H7 (cell line): Measurements from ENCODE around the gene MRTO4. TPM values are rescaled to one million over a fixed set of nuclear protein-coding genes. Genes with fewer than 3 reads are reported as not detected.

ENCODE experiments used
- DNase-seq: peaks from one replicate; pipeline ENCODE4 v3.0.0; 2012
- H3K27me3 ChIP-seq: 2 replicates; pipeline ENCODE4 v1.6.0; 2011; ENCODE audit warnings: mild to moderate bottlenecking, low read length; ENCODE audit not compliant: control insufficient read depth, insufficient read depth
- H3K36me3 ChIP-seq: replicated peaks from 2 replicates; pipeline ENCODE4 v1.5.1; 2011; ENCODE audit warnings: low read length; ENCODE audit not compliant: control insufficient read depth, insufficient read depth
- H3K4me3 ChIP-seq: 2 replicates; pipeline ENCODE4 v1.5.1; 2011; ENCODE audit warnings: low read depth, mild to moderate bottlenecking, control low read depth, low read length, moderate library complexity; ENCODE audit not compliant: insufficient read depth
- total RNA-seq: library from RNA; depleted of rRNA; stranded (reverse); fragments of >200 nt; shearing (Covaris generic); gene quantifications from 2 replicates; pipeline ENCODE4 v1.2.3, GENCODE V29; 2014; rRNA removed

Gene MRTO4
- total RNA-seq, 1 experiment from 2014 or later = 82.4 TPM

DNA sequence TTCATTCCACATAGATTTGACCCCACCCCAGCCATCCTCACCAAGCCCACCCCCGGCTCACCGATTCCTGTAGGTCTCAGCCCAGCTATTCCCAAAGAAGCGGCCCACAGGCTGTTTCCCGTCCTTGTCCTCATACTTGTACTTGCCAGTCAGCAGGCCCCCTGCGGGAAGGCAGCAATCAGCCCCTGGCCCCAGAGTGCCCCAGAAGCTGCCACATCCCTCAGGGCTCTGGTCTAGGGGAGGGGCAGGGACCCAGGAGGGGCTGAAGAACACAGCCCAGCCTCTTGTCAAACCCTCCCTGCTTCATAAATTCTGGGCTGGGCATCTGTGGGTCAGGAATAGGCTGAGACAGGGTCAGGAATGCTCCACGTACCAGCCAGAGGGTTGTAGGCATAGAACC, 55.3 kb downstream of the MRTO4 start:
- Histone ChIP-seq H3K27me3 (peaks cover 3% of the 10 kb centered on the region; the same call in 1 of the 2 replicates), H3K4me3 (no peak overlapping the region), H3K36me3 (peaks cover 17% of the 10 kb centered on the region)
- no peak for DNase-seq

DNA sequence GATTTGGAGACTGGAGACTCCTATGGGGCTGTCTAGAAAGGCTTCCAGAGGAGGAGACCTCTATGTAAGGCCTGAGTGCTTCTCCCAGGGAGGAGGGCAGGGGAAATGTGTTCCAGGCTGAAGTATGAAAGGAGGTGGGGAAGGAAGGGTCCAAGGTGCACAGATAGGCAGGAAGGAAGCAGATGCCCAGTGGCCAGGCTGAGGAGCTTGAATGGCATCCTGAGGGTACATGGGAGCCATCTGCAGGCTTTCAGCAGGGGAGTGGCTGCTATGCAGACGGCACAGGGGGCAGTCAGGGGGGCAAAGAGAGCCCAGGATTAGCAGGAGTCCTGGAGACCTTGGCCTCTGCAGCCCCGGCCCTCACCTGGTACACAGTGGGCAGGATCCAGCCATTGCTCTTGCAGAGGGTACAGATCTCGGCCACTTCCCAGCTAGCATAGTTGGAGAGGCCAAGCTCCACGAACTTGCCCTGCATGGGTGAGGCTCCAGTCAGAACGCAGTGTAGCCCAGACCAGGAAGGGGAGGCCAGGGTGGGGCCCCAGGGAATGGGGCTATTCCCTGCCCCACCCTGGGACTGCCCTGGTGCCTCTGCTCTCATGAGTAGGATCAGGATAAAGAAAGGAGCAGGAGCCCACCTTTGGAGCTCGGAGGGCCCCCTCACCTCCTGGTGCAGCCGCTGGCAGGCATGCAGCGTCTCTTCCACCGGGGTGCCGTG, 56.3 kb downstream of the MRTO4 start:
- DNase-seq = no peak
- Histone ChIP-seq H3K27me3 (peaks cover 3% of the 10 kb centered on the region; the same call in 1 of the 2 replicates), H3K36me3 (peaks cover 17% of the 10 kb centered on the region), H3K4me3 (no peak overlapping the region)

DNA sequence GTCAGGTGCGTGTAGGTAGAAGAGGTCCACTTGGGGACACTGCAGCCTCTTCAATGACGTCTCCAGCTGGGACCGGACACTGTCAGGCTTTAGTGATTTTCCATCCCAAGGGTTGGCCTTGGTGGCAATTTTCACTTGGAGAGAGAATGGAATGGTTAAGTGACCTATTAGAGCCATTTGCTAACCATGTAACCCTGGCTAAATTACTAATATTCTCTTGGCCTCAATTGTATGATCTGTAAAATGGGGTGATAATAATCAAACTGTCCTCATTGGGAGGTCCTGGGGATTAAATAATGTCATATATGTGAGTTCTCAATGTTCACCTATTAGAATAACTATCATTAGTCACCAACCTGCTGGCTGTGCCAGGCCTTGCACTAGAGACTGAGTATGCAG, 56.9 kb downstream of the MRTO4 start:
- Histone ChIP-seq H3K4me3 (no peak overlapping the region), H3K36me3 (peaks cover 13% of the 10 kb centered on the region), H3K27me3 (peaks cover 3% of the 10 kb centered on the region; the same call in 1 of the 2 replicates)
- peak; percentile 19 for DNase-seq

DNA sequence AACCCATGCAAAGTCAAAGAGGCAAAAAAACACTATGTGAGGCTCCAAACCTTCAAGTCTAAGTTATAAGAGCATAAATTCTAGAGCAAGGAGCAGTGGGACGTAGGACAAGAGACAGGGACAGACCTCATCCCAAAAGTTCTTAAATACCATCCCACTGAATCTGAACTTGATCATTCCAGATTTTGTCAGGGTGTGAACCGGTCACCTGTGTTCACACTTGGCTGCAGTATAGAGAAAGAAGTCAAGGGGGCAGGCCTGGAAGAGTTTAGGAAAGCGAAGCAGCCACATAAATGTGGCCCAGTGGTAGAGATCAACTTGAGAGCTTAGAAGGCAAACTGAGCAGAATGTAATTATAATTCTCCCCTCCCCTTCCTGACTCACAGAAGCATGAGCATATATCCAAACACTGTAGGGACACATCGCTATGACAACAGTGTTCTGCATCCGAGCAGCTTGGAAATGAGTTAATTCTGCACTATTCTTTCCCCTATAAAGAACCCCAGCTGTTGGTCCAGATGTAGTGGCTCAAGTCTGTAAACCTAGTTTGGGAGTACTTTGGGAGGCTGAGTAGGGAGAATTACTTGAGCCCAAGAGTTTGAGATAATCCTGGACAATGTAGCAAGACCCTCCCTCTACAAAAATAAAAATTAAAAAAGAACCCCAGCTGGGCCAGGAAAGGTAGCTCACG, 57.7 kb downstream of the MRTO4 start:
- Histone ChIP-seq H3K27me3 (peaks cover 3% of the 10 kb centered on the region; the same call in 1 of the 2 replicates), H3K4me3 (no peak overlapping the region), H3K36me3 (peaks cover 7% of the 10 kb centered on the region)
- DNase-seq = peak; percentile 15

Other genes with a start within 250 kb of the MRTO4 start
- gene UBR4, start 41.5 kb upstream of the MRTO4 start, total RNA-seq = 87.7 and 130 TPM in 2 replicates
- 58.6 and 65.5 TPM in 2 replicates for gene EMC1, start 281 bp upstream of the MRTO4 start, total RNA-seq
- gene AKR7A3, start 37.0 kb downstream of the MRTO4 start, total RNA-seq = 0.69 and 1.8 TPM in 2 replicates
- 90.2 and 92.4 TPM in 2 replicates for gene AKR7A2, start 60.3 kb downstream of the MRTO4 start, total RNA-seq
- 25.7 and 29.5 TPM in 2 replicates for gene SLC66A1, start 60.5 kb downstream of the MRTO4 start, total RNA-seq
- 201 and 214 TPM in 2 replicates for gene CAPZB, start 233.7 kb downstream of the MRTO4 start, total RNA-seq